ENCODE data around the gene USE1.
A peak's percentile ranks its signal among the peaks of the same experiment; 100 is the strongest.

The USE1 gene

DNA sequence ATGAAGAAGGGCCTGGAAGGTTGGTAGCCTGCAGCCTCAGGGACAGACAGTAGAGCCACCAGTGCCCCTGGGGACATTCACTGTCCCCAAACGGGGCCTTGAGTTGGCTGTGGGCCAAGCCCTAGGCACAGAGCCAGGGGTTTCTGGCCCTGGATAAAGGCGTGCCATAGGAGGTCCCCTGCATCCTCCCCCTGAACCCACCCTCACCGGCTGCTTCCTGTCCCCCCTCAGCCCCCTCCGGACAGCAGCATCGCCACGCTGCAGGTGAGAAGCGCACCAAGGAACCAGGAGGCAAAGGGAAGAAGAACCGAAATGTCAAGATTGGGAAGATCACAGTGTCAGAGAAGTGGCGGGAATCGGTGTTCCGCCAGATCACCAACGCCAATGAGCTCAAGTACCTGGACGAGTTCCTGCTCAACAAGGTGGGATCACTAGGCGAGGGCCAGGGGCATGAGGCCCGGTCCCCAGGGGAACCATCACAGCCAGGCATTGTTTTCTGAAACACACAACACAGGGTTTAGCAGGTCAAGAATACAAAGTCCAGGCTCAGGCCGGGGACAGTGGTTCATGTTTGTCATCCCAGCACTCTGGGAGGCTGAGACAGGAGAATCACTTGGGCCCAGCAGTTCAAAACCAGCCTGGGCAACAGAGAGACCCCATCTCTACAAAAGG is 14.6 kb upstream of the USE1 start:
- Histone ChIP-seq H3K9ac (no peak overlapping the region), H3K79me2 (ENCODE audit: insufficient read depth, low read depth) (no peaks in the 10 kb centered on the region), H3K4me1 (ENCODE audit: low read depth, poor library complexity, severe bottlenecking) (no peaks in the 10 kb centered on the region), H4K20me1 (ENCODE audit: insufficient read depth) (no peaks in the 10 kb centered on the region), H3K36me3 (ENCODE audit: insufficient read depth) (no peaks in the 10 kb centered on the region), H2AFZ (ENCODE audit: low read depth) (no peak overlapping the region), H3K4me3 (IDR thresholded peaks at IDR 0.05; ENCODE audit: insufficient read depth, low read depth, low read length) (no peak overlapping the region), H3K27me3 (ENCODE audit: insufficient read depth, low read depth) (no peaks in the 10 kb centered on the region), H3K4me2 (no peak overlapping the region), H3K27ac (no peak overlapping the region)
- TF ChIP-seq, protein P1, sequence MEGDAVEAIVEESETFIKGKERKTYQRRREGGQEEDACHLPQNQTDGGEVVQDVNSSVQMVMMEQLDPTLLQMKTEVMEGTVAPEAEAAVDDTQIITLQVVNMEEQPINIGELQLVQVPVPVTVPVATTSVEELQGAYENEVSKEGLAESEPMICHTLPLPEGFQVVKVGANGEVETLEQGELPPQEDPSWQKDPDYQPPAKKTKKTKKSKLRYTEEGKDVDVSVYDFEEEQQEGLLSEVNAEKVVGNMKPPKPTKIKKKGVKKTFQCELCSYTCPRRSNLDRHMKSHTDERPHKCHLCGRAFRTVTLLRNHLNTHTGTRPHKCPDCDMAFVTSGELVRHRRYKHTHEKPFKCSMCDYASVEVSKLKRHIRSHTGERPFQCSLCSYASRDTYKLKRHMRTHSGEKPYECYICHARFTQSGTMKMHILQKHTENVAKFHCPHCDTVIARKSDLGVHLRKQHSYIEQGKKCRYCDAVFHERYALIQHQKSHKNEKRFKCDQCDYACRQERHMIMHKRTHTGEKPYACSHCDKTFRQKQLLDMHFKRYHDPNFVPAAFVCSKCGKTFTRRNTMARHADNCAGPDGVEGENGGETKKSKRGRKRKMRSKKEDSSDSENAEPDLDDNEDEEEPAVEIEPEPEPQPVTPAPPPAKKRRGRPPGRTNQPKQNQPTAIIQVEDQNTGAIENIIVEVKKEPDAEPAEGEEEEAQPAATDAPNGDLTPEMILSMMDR (conservative IDR thresholded peaks at IDR 0.05; ENCODE audit: low read depth, low read length), result no peak

DNA sequence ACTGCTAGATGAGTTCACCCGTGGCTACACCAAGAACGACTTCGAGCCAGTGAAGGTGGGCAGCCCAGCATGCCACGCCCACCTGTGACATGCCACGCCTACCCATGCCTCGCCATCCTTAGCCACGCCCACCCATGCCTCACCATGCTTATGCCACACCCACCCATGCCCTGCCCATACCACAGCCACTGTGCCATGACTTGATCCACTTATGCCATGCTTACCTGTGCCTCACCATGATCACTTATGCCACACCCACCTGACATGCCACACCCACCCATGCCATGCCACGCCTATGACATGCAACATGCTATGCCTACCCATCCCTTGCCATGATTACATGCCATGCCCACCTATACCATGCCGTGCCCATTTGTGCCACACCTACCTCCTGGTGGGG is 12.9 kb upstream of the USE1 start:
- Histone ChIP-seq H4K20me1 (ENCODE audit: insufficient read depth) (no peaks in the 10 kb centered on the region), H3K4me1 (ENCODE audit: low read depth, poor library complexity, severe bottlenecking) (no peaks in the 10 kb centered on the region), H3K36me3 (ENCODE audit: insufficient read depth) (no peaks in the 10 kb centered on the region), H3K4me3 (IDR thresholded peaks at IDR 0.05; ENCODE audit: insufficient read depth, low read depth, low read length) (no peak overlapping the region), H3K79me2 (ENCODE audit: insufficient read depth, low read depth) (no peaks in the 10 kb centered on the region), H3K9ac (no peak overlapping the region), H2AFZ (ENCODE audit: low read depth) (no peak overlapping the region), H3K4me2 (no peak overlapping the region), H3K27ac (no peak overlapping the region), H3K27me3 (ENCODE audit: insufficient read depth, low read depth) (no peaks in the 10 kb centered on the region)
- TF ChIP-seq, protein P1 (conservative IDR thresholded peaks at IDR 0.05; ENCODE audit: low read depth, low read length), result no peak

DNA sequence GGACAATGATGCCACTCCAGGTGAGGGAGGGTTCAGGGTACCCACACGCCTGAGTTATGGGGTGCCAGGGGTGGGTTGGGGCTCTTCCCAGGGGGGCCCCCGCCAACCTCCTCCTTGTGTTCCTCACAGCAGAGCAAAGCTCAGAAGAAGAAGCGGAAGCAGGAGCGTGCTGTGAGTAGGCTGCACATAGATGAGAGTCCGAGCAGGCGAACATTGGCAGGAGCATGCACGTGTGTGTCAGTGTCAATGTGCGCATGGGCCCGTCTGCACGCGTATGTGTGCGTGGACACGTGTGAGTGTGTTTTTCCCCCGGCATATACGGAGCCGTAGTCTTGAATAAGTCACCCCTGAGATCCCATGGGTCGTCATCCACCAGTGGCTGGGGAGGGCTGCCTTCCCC is 12.4 kb upstream of the USE1 start:
- H2AFZ ChIP-seq (ENCODE audit: low read depth), result no peak overlapping the region

DNA sequence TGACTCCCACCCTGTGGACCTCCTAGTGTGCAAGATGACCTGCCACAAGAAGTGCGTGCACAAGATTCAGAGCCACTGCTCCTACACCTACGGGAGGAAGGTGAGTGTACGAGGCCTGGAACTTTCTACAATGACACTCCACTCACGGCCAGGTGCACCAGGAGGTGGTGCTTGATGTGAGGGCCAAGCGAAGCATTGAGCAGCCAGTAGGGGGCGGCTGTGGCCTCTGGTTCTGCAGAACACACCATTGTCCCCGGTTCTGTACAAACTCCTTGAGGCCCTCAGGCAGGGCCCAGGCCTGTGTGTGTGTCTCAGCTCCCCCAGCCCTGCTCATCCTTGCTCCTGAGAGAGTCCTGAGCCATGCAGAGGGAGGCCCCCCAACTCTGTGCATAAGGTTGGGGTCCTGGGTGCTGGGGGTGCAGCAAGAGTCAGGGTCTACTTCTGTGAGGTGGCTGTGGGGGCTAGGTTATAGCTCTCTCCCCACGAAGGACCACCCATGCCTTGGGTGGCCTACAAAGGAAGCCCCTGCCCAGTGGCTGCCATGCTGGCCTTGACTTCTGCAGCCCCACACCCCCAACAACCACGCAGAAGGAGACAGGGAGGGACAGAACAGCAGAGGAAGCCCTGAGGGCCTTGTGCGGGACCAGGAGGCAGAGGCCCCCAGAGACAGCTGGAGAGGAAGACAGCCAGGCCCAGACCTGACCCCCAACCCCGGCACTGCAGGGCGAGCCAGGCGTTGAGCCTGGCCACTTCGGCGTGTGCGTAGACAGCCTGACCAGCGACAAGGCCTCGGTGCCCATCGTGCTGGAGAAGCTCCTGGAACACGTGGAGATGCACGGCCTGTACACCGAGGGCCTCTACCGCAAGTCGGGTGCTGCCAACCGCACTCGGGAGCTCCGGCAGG is 9.7 kb upstream of the USE1 start:
- Histone ChIP-seq H3K9ac (no peak overlapping the region), H3K4me1 (ENCODE audit: low read depth, poor library complexity, severe bottlenecking) (no peaks in the 10 kb centered on the region), H3K36me3 (ENCODE audit: insufficient read depth) (no peaks in the 10 kb centered on the region), H3K27me3 (ENCODE audit: insufficient read depth, low read depth) (no peaks in the 10 kb centered on the region), H3K27ac (no peak overlapping the region), H3K4me2 (no peak overlapping the region), H3K4me3 (IDR thresholded peaks at IDR 0.05; ENCODE audit: insufficient read depth, low read depth, low read length) (no peak overlapping the region), H4K20me1 (ENCODE audit: insufficient read depth) (no peaks in the 10 kb centered on the region), H3K79me2 (ENCODE audit: insufficient read depth, low read depth) (no peaks in the 10 kb centered on the region), H2AFZ (ENCODE audit: low read depth) (no peak overlapping the region)
- TF ChIP-seq, protein P1 (conservative IDR thresholded peaks at IDR 0.05; ENCODE audit: low read depth, low read length), result peak; percentile 62

More for the DNA sequence above, 12.4 kb upstream of the USE1 start:
- no peak overlapping the region for H3K9ac ChIP-seq
- no peak overlapping the region for H3K4me3 ChIP-seq (IDR thresholded peaks at IDR 0.05; ENCODE audit: insufficient read depth, low read depth, low read length)
- no peaks in the 10 kb centered on the region for H3K36me3 ChIP-seq (ENCODE audit: insufficient read depth)
- no peak overlapping the region for H3K4me2 ChIP-seq
- H3K27me3 ChIP-seq (ENCODE audit: insufficient read depth, low read depth), result no peaks in the 10 kb centered on the region
- H3K79me2 ChIP-seq (ENCODE audit: insufficient read depth, low read depth), result no peaks in the 10 kb centered on the region
- H3K27ac ChIP-seq, result no peak overlapping the region
- TF ChIP-seq, protein P1 (conservative IDR thresholded peaks at IDR 0.05; ENCODE audit: low read depth, low read length), result no peak
- H4K20me1 ChIP-seq (ENCODE audit: insufficient read depth), result no peaks in the 10 kb centered on the region
- H3K4me1 ChIP-seq (ENCODE audit: low read depth, poor library complexity, severe bottlenecking), result no peaks in the 10 kb centered on the region

All from KMS-11 (cell line).